Pancreas (tissue), 10 donors: ENCODE results near the gene ADARB1. TPM values are rescaled to one million over a fixed set of nuclear protein-coding genes. Genes with fewer than 3 reads are reported as not detected.

Experiments
- ATAC-seq, 4 donors: fragments of 200-7000 bp; cut with Tn5 transposase; one replicate each; pipeline versions ENCODE4 v1.8.0 to v1.9.1; 2020; ENCODE audit warnings: mild to moderate bottlenecking in 4 of 4, moderate library complexity in 4 of 4
- DNase-seq, 6 donors: peaks; one replicate each; pipeline ENCODE4 v3.0.0-alpha.2; 2020
- FAIRE-seq: peaks from 2 replicates; lab custom pipeline; 2012; peaks lifted over from hg19 to GRCh38; lab: Jason Lieb, UNC
- H3K27ac ChIP-seq, 4 donors: fragments of 200-600 bp; sonication (generic); 1 replicate in 3 of 4; 2 replicates in 1 of 4; pipeline versions ENCODE4 v1.5.0 to v1.8.0; 2020
- H3K27me3 ChIP-seq, 4 donors: fragments of 200-600 bp; one replicate each; pipeline ENCODE4 v1.8.0; 2021
- H3K36me3 ChIP-seq, 3 donors: fragments of 200-600 bp; sonication (generic) in 1 of 3; one replicate each; pipeline versions ENCODE4 v1.5.0 to v1.8.0; 2020 to 2021
- H3K4me1 ChIP-seq, 3 donors: fragments of 200-600 bp; one replicate each; pipeline ENCODE4 v1.8.0; 2021
- H3K4me3 ChIP-seq, 4 donors: fragments of 200-600 bp; sonication (generic) in 2 of 4; one replicate each; pipeline versions ENCODE4 v1.5.0 to v1.8.0; 2020 to 2021
- H3K9me3 ChIP-seq, 4 donors: fragments of 200-600 bp; one replicate each; pipeline ENCODE4 v1.8.0; 2021
- CTCF ChIP-seq, 4 donors: fragments of 200-600 bp; sonication (generic) in 3 of 4; IDR thresholded peaks; one replicate each; pipeline versions ENCODE4 v1.5.0 to v1.8.0; 2021; ENCODE audit warnings: antibody characterized with exemption in 4 of 4
- WGBS, 2 donors: extraction: QIAGEN DNeasy Blood & Tissue Kit; methylation state at CpG; one replicate each; pipeline ENCODE4 v1.1.7; 2013; 5-methylcytosine and 5-hydroxymethylcytosine counted together
- intact Hi-C, 3 donors: fragments of 100-400 bp; cut with DNase I; formaldehyde crosslinking; loops; one replicate each; pipeline versions ENCODE4 v1.11.1 to v1.14.2; 2022
- polyA plus RNA-seq, 2 donors: library from polyadenylated mRNA; stranded (reverse); fragments of 200-250 nt; gene quantifications; one replicate each; pipeline ENCODE4 v1.2.3, GENCODE V29; 2013
- total RNA-seq, 6 donors: library from RNA; stranded (reverse); fragmentation: NEBNext Ultra II Directional in 4 of 6; extraction: Animal tissue kit (Norgen Biotek cat#: 25700) in 4 of 6; gene quantifications; one replicate each; pipeline versions ENCODE4 v1.2.1 to v1.2.4, GENCODE V29; 2021 to 2023
- donor health status: healthy with polysubstance abuse.
- donor health status: DM: no; HTN: no; CAD: no; lungs with moderate emphysema.
- donor health status: DM: no; HTN: no; CAD: no.
- donor health status: control.
- donor health status: control.
- donor health status: Bipolar disorder and iron deficiency.
- donor health status: DM: yes; HTN: yes; CAD: no.
- donor health status: DM: no; HTN: no; CAD: no.
- donor health status: DM: no; HTN: no; CAD: no.
- donor health status: DM: yes; HTN: yes; CAD: no.

Gene ADARB1
- total and polyA plus RNA-seq, 8 donors, result 5.4 to 10.1 (median 6.3) TPM

- intact Hi-C loops, result no loop called here
- H3K9me3 ChIP-seq, result no peaks in the 10 kb centered on the region
- 75 to 83% methylated on average over 11 of the region's 11 CpGs for WGBS, 2 donors
- DNase-seq, result no peak
- no peak overlapping the region for H3K4me3 ChIP-seq
- no peak overlapping the region for H3K27ac ChIP-seq
- no peaks in the 10 kb centered on the region for H3K27me3 ChIP-seq
- TF ChIP-seq CTCF (IDR thresholded peaks at IDR 0.05), result no peak
- peaks cover 0 to 4% (median 0%) of the 10 kb centered on the region in 3 donors for H3K36me3 ChIP-seq
- ATAC-seq, result no peak
- no peak for FAIRE-seq
- no peaks in the 10 kb centered on the region for H3K4me1 ChIP-seq
Observed at GRCh38 chr21:45204395-45204794, 130.0 kb downstream of the ADARB1 start.

GRCh38 chr21:45207839-45208626 is 133.7 kb downstream of the ADARB1 start:
- H3K4me3 ChIP-seq, result no peak overlapping the region
- no peaks in the 10 kb centered on the region for H3K4me1 ChIP-seq
- WGBS, 2 donors, result 78 to 88% methylated on average over 9 of the region's 9 CpGs
- peaks cover 0 to 4% (median 0%) of the 10 kb centered on the region in 3 donors for H3K36me3 ChIP-seq
- ATAC-seq (no peak), FAIRE-seq (no peak), DNase-seq (no peak)
- no peak for TF ChIP-seq CTCF (IDR thresholded peaks at IDR 0.05)
- intact Hi-C loops, result no loop called here
- no peaks in the 10 kb centered on the region for H3K9me3 ChIP-seq
- no peaks in the 10 kb centered on the region for H3K27me3 ChIP-seq
- no peak overlapping the region for H3K27ac ChIP-seq

GRCh38 chr21:45208627-45208951 is 134.2 kb downstream of the ADARB1 start:
- peaks cover 0 to 4% (median 0%) of the 10 kb centered on the region in 3 donors for H3K36me3 ChIP-seq
- DNase-seq (no peak), ATAC-seq (no peak), FAIRE-seq (no peak)
- no peaks in the 10 kb centered on the region for H3K9me3 ChIP-seq
- H3K4me1 ChIP-seq, result no peaks in the 10 kb centered on the region
- H3K27me3 ChIP-seq, result no peaks in the 10 kb centered on the region
- intact Hi-C loops, result no loop called here
- 76 to 88% methylated on average over 6 of the region's 6 CpGs for WGBS, 2 donors
- H3K27ac ChIP-seq, result no peak overlapping the region
- H3K4me3 ChIP-seq, result no peak overlapping the region
- TF ChIP-seq CTCF (IDR thresholded peaks at IDR 0.05), result no peak

GRCh38 chr21:45209046-45209445 is 134.7 kb downstream of the ADARB1 start:
- DNase-seq, result no peak
- ATAC-seq, result no peak
- H3K27ac ChIP-seq, result no peak overlapping the region
- no peaks in the 10 kb centered on the region for H3K4me1 ChIP-seq
- WGBS, 2 donors, result 75 to 86% methylated on average over 3 of the region's 3 CpGs
- H3K9me3 ChIP-seq, result no peaks in the 10 kb centered on the region
- H3K4me3 ChIP-seq, result no peak overlapping the region
- peaks cover 0 to 4% (median 0%) of the 10 kb centered on the region in 3 donors for H3K36me3 ChIP-seq
- no peaks in the 10 kb centered on the region for H3K27me3 ChIP-seq
- no peak for FAIRE-seq
- intact Hi-C loops, result no loop called here
- TF ChIP-seq CTCF (IDR thresholded peaks at IDR 0.05), result no peak

GRCh38 chr21:45209685-45210284 is 135.4 kb downstream of the ADARB1 start:
- intact Hi-C loops, result no loop called here
- Histone ChIP-seq H3K27ac (no peak overlapping the region), H3K4me1 (no peaks in the 10 kb centered on the region), H3K9me3 (no peaks in the 10 kb centered on the region), H3K27me3 (no peaks in the 10 kb centered on the region), H3K36me3 (peaks cover 0 to under 1% (median 0%) of the 10 kb centered on the region in 3 donors), H3K4me3 (no peak overlapping the region)
- DNase-seq (no peak), FAIRE-seq (no peak), ATAC-seq (peak in 2 of 4 donors; percentile 34 to 71)
- 85 to 93% methylated on average over 8 of the region's 8 CpGs for WGBS, 2 donors
- TF ChIP-seq CTCF (IDR thresholded peaks at IDR 0.05), result no peak
